Hepatocyte (in vitro differentiated cells): ENCODE measurements around the gene SOX6. TPM values are rescaled to one million over a fixed set of nuclear protein-coding genes. Genes with fewer than 3 reads are reported as not detected.

Experiments
- DNase-seq: peaks from one replicate; pipeline ENCODE4 v3.0.0-alpha.2; 2016; ENCODE audit warnings: low spot score
- H2AFZ ChIP-seq: fragments of 200-600 bp; sonication (generic); 2 replicates; pipeline ENCODE4 v1.6.0; 2016; ENCODE audit warnings: antibody characterized with exemption, mild to moderate bottlenecking
- H3K27ac ChIP-seq: fragments of 200-600 bp; sonication (generic); 2 replicates; pipeline ENCODE4 v1.5.1; 2016; ENCODE audit warnings: mild to moderate bottlenecking
- H3K27me3 ChIP-seq: fragments of 200-600 bp; sonication (generic); 2 replicates; pipeline ENCODE4 v1.6.1; 2016
- H3K36me3 ChIP-seq: fragments of 200-600 bp; sonication (generic); replicated peaks from 2 replicates; pipeline ENCODE4 v1.5.1; 2016; ENCODE audit warnings: low read depth; ENCODE audit not compliant: insufficient read depth
- H3K4me1 ChIP-seq: fragments of 200-600 bp; sonication (generic); 2 replicates; pipeline ENCODE4 v1.5.1; 2016; ENCODE audit warnings: mild to moderate bottlenecking, moderate library complexity; ENCODE audit not compliant: insufficient read depth
- H3K4me2 ChIP-seq: fragments of 200-600 bp; sonication (generic); 2 replicates; pipeline ENCODE4 v1.6.0; 2016
- H3K4me3 ChIP-seq: fragments of 200-600 bp; sonication (generic); 2 replicates; pipeline ENCODE4 v1.5.1; 2016; ENCODE audit warnings: mild to moderate bottlenecking
- H3K79me2 ChIP-seq: fragments of 200-600 bp; sonication (generic); 2 replicates; pipeline ENCODE4 v1.6.0; 2017; ENCODE audit warnings: mild to moderate bottlenecking
- H3K9me2 ChIP-seq: fragments of 200-600 bp; sonication (generic); replicated peaks from 2 replicates; pipeline ENCODE4 v1.6.0; 2017; ENCODE audit warnings: mild to moderate bottlenecking; ENCODE audit not compliant: insufficient read depth
- H3K9me3 ChIP-seq: fragments of 200-600 bp; sonication (generic); 2 replicates; pipeline ENCODE4 v1.5.1; 2016; ENCODE audit warnings: low read depth, mild to moderate bottlenecking
- H4K20me1 ChIP-seq: fragments of 200-600 bp; sonication (generic); 2 replicates; pipeline ENCODE4 v1.6.0; 2016; ENCODE audit warnings: mild to moderate bottlenecking; ENCODE audit not compliant: insufficient read depth, poor library complexity, severe bottlenecking
- EZH2 ChIP-seq: fragments of 200-600 bp; sonication (generic); IDR thresholded peaks from 2 replicates; pipeline ENCODE4 v1.6.1; 2016; ENCODE audit warnings: antibody characterized with exemption, mild to moderate bottlenecking, borderline replicate concordance
- EZH2phosphoT487 ChIP-seq: fragments of 200-600 bp; sonication (generic); IDR thresholded peaks from one replicate; pipeline ENCODE4 v1.6.1; 2018; ENCODE audit warnings: antibody characterized with exemption, mild to moderate bottlenecking, low read depth, moderate library complexity; ENCODE audit not compliant: unreplicated experiment, severe bottlenecking
- WGBS: methylation state at CpG from one replicate; pipeline ENCODE4 v1.1.6; 2016; ENCODE audit warnings: low lambda C conversion rate; ENCODE audit errors: missing lambda C conversion rate; 5-methylcytosine and 5-hydroxymethylcytosine counted together
- polyA plus RNA-seq: library from polyadenylated mRNA; unstranded; fragments of >200 nt; fragmentation: Nextera tagmentation; extraction: Ambion mirVana; gene quantifications from 2 replicates; pipeline ENCODE4 v1.2.1, GENCODE V29; 2016
- total RNA-seq: library from RNA; depleted of rRNA; stranded (reverse); fragments of >200 nt; gene quantifications from 2 replicates; pipeline ENCODE4 v1.2.3, GENCODE V29; 2014
- TF ChIP-seq, protein P1 (sequence below): fragments of 200-600 bp; sonication (generic); IDR thresholded peaks from 2 replicates; pipeline ENCODE4 v1.5.1; 2016; ENCODE audit warnings: antibody characterized with exemption, mild to moderate bottlenecking; ENCODE audit not compliant: poor library complexity

The SOX6 gene
- total and polyA plus RNA-seq, 2 experiments from 2014 or later, result 23.2 to 75.7 TPM

- no peaks in the 10 kb centered on the region for H3K9me3 ChIP-seq
- no peaks in the 10 kb centered on the region for H3K4me1 ChIP-seq
- WGBS, result 72% methylated on average over 1 of the region's 1 CpG
- no peak overlapping the region for H3K4me3 ChIP-seq
- TF ChIP-seq, protein P1, sequence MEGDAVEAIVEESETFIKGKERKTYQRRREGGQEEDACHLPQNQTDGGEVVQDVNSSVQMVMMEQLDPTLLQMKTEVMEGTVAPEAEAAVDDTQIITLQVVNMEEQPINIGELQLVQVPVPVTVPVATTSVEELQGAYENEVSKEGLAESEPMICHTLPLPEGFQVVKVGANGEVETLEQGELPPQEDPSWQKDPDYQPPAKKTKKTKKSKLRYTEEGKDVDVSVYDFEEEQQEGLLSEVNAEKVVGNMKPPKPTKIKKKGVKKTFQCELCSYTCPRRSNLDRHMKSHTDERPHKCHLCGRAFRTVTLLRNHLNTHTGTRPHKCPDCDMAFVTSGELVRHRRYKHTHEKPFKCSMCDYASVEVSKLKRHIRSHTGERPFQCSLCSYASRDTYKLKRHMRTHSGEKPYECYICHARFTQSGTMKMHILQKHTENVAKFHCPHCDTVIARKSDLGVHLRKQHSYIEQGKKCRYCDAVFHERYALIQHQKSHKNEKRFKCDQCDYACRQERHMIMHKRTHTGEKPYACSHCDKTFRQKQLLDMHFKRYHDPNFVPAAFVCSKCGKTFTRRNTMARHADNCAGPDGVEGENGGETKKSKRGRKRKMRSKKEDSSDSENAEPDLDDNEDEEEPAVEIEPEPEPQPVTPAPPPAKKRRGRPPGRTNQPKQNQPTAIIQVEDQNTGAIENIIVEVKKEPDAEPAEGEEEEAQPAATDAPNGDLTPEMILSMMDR, result no peak
- TF ChIP-seq EZH2phosphoT487, result no peak
- TF ChIP-seq EZH2, result no peak
- no peak overlapping the region for H3K27ac ChIP-seq
- no peak for DNase-seq
- H4K20me1 ChIP-seq, result no peaks in the 10 kb centered on the region
- H3K79me2 ChIP-seq, result no peaks in the 10 kb centered on the region
- no peaks in the 10 kb centered on the region for H3K9me2 ChIP-seq
- no peak overlapping the region for H2AFZ ChIP-seq
- no peaks in the 10 kb centered on the region for H3K27me3 ChIP-seq
- H3K36me3 ChIP-seq, result no peaks in the 10 kb centered on the region
- no peak overlapping the region for H3K4me2 ChIP-seq
These were observed 178.1 kb downstream of the SOX6 start for GRCh38 chr11:16178273-16178672.

GRCh38 chr11:16177688-16178087 is 178.7 kb downstream of the SOX6 start:
- Histone ChIP-seq H3K79me2 (no peaks in the 10 kb centered on the region), H3K4me1 (no peaks in the 10 kb centered on the region), H2AFZ (no peak overlapping the region), H3K27me3 (no peaks in the 10 kb centered on the region), H3K36me3 (no peaks in the 10 kb centered on the region), H3K9me2 (no peaks in the 10 kb centered on the region), H3K4me2 (no peak overlapping the region), H3K9me3 (no peaks in the 10 kb centered on the region), H4K20me1 (no peaks in the 10 kb centered on the region), H3K4me3 (no peak overlapping the region), H3K27ac (no peak overlapping the region)
- TF ChIP-seq EZH2phosphoT487 (no peak), EZH2 (no peak)
- TF ChIP-seq, protein P1, result no peak
- DNase-seq, result no peak
- 98% methylated on average over 3 of the region's 3 CpGs for WGBS

DNA sequence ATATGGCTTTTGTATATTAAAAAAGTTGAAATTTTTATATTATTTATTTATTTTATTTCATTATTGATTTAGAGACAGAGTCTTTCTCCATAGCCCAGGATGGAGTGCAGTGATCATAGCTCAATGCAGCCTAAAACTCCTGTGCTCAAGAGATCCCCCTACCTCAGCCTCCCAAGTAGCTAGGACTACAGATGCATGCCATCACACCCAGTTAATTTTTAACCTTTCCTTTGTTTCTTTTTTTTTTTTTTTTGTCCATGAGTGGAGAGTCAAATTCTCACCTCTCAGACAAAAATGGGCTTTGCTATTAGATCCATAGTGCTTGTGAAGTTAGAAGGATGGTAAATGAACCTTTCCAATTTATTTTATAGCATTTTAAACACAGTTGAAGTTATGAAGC is 182.5 kb downstream of the SOX6 start:
- Histone ChIP-seq H3K4me1 (peaks cover 14% of the 10 kb centered on the region), H3K4me3 (no peak overlapping the region), H3K27me3 (no peaks in the 10 kb centered on the region), H3K9me2 (no peaks in the 10 kb centered on the region), H3K4me2 (no peak overlapping the region), H3K9me3 (no peaks in the 10 kb centered on the region), H3K36me3 (no peaks in the 10 kb centered on the region), H3K79me2 (no peaks in the 10 kb centered on the region), H3K27ac (no peak overlapping the region), H4K20me1 (no peaks in the 10 kb centered on the region), H2AFZ (no peak overlapping the region)
- no peak for DNase-seq
- TF ChIP-seq EZH2, result no peak
- TF ChIP-seq, protein P1, result no peak
- no peak for TF ChIP-seq EZH2phosphoT487

DNA sequence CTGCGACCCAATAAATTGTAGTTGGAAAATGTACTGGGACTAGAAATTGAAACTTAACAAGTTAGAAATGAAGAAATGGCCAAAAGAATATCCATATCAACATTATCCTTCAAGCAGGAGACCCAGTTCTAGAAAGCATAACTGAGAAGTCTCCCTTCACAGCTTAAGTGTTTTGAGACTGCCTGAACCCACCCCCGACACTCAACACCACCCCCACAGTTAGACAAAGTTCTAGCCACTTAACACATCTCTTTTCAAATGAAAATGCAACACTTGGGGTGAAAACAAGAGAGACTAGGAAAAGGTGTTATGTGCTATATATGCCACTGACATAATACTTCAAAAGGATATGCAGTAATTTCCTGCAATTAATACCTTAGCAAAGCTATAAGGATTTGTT is 184.5 kb downstream of the SOX6 start:
- Histone ChIP-seq H3K36me3 (no peaks in the 10 kb centered on the region), H3K4me3 (no peak overlapping the region), H3K27ac (no peak overlapping the region), H3K4me2 (no peak overlapping the region), H3K9me2 (no peaks in the 10 kb centered on the region), H3K27me3 (no peaks in the 10 kb centered on the region), H3K4me1 (peaks cover 14% of the 10 kb centered on the region), H3K9me3 (no peaks in the 10 kb centered on the region), H4K20me1 (no peaks in the 10 kb centered on the region), H2AFZ (no peak overlapping the region), H3K79me2 (no peaks in the 10 kb centered on the region)
- DNase-seq, result no peak
- TF ChIP-seq, protein P1, result no peak
- TF ChIP-seq EZH2 (no peak), EZH2phosphoT487 (no peak)
- WGBS, result 92% methylated on average over 2 of the region's 2 CpGs
